SHP77 (cell line): ENCODE results near the gene CDKN1C.

Source experiments
- DNase-seq, 2 experiments: peaks; one replicate each; lab custom pipeline; 2025; lab: John Stamatoyannopoulos, UW

CDKN1C gene

GRCh38 chr11:2890466-2891294, 5.1 kb upstream of the CDKN1C start:
- peak in 1 of 2 experiments; percentile 39 for DNase-seq

GRCh38 chr11:2889362-2890273, 4.0 kb upstream of the CDKN1C start:
- no peak for DNase-seq

GRCh38 chr11:2888266-2888968, 2.8 kb upstream of the CDKN1C start:
- DNase-seq, result peak in 1 of 2 experiments; percentile 53

GRCh38 chr11:2887515-2888195, 2.1 kb upstream of the CDKN1C start:
- DNase-seq, result no peak

DNA sequence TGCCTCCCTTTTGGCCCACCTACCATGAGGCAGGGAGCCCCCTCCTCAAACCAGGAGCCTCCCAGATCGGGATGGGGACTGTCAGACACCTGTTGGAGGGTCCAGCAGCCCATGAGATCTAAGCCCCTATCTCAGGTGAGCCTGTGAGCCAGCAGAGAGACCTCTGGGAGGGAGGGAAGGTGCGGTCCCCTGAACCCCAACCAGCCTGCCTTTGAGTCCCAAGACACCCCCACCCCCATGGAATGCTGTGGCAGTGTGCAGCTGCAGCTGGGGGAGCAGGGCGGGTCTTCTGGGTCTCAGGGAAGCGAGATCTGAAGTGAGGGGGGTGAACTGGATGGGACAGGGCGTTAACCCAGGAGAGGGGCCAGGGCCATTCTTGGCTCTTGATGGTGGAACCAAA, 1.4 kb upstream of the CDKN1C start:
- no peak for DNase-seq

GRCh38 chr11:2886191-2886894, 768 bp upstream of the CDKN1C start:
- no peak for DNase-seq

DNA sequence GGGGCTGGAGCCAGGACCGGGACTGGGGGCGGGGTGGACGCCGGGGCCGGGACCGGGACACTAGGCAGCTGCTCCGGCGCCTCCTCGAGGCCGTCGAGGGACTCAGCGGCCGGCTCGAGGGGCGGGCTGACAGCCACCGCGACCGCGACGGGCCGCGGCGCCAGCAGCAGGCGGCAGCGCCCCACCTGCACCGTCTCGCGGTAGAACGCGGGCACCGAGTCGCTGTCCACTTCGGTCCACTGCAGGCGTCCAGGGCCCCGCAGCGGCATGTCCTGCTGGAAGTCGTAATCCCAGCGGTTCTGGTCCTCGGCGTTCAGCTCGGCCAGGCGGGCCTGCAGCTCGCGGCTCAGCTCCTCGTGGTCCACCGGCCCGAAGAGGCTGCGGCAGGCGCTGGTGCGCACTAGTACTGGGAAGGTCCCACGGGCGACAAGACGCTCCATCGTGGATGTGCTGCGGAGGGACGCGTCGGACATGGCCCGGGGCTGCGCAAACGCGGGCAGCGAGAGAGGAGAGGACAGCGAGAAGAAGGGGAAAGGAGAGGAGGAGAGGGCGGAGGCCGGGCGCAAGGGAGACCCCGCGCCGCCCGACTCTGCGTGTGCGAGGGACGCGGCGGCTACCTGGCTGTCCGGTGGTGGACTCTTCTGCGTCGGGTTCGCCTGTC, 428 bp downstream of the CDKN1C start:
- DNase-seq, result peak in 1 of 2 experiments; percentile 27

- DNase-seq, result no peak
Measured at GRCh38 chr11:2883979-2884815, 1.4 kb downstream of the CDKN1C start.

GRCh38 chr11:2883640-2883978, 2.0 kb downstream of the CDKN1C start:
- no peak for DNase-seq

- no peak for DNase-seq
Measured at GRCh38 chr11:2882396-2883110, 3.0 kb downstream of the CDKN1C start.

DNA sequence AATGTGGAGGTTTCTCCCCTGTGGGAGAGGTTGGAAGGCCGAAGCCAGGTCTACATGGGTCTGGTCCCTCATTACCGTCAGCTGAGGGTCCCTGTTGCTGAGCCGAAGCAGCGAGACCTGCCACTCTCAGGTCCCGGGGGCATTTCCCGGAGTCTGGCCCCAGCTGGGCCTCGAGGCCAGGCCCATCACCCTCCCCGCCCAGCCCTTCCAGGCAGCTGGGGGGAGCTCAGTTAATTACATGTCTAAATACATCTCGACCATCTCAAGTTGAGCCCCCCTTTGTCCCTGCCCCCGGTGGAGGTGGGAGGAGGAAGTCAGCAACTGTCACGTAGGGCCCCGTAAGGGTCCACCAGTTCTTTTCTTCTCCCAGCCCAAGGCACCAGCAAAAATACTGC, 3.6 kb downstream of the CDKN1C start:
- DNase-seq, result no peak

GRCh38 chr11:2881076-2881980, 4.2 kb downstream of the CDKN1C start:
- no peak for DNase-seq

GRCh38 chr11:2880646-2881045, 4.9 kb downstream of the CDKN1C start:
- DNase-seq, result no peak

GRCh38 chr11:2878782-2879181, 6.8 kb downstream of the CDKN1C start:
- no peak for DNase-seq

GRCh38 chr11:2877474-2877873, 8.1 kb downstream of the CDKN1C start:
- no peak for DNase-seq

GRCh38 chr11:2874963-2875362, 10.6 kb downstream of the CDKN1C start:
- DNase-seq, result no peak

GRCh38 chr11:2870969-2871680, 14.4 kb downstream of the CDKN1C start:
- no peak for DNase-seq
